Left renal pelvis (tissue), 4 donors: ENCODE results near the gene ZNF865. TPM values are rescaled to one million over a fixed set of nuclear protein-coding genes. Genes with fewer than 3 reads are reported as not detected.

Experiments
- DNase-seq, 4 donors: peaks; one replicate each; pipeline ENCODE4 v3.0.0-alpha.2; 2013; ENCODE audit warnings: low read depth in 4 of 4, low spot score in 3 of 4
- polyA plus RNA-seq, 4 donors: library from polyadenylated mRNA; unstranded; fragments of 120-200 nt; gene quantifications; one replicate each; pipeline ENCODE4 v1.2.1, GENCODE V29; 2013; ENCODE audit not compliant: insufficient read length in 4 of 4

Gene ZNF865
- polyA plus RNA-seq, 4 donors: 6.8 to 13.0 (median 7.9) TPM

DNA sequence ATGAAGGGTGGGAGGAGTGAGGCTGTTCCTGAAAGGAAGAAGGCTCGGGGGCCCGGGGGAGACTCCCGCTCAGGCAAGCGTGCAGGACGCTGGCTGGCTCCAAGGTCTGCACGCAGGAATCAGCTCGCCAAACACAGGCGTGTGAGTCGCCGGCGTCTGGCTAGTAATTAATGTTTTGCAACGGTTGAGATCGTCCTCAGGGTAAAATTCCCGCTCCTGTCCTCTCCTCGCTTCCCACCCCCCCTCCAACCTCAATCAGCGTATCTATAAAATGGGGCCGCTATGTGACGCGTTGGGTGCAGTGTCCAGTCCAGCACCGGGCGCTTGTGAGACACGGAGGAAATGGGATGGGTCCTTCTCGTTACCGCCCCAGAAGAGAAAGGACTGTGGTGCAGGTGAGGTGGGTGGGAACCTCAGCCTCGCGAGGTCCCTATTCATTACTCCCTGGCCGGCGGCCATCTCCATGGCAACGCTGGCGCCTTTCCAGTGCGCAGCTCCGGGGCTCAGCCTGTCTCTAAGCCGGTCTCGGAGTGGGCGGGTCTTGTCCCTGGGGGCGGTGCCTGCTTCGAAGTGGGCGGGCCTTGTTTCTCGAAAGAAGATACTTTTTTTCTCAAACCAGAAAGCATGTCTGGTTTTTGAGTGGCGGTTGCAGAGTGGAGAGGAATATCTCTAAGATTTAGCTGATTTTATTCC lies 18.3 kb upstream of the ZNF865 start:
- DNase-seq: peak in 3 of 4 donors; percentile 91 to 93 (median 92)

DNA sequence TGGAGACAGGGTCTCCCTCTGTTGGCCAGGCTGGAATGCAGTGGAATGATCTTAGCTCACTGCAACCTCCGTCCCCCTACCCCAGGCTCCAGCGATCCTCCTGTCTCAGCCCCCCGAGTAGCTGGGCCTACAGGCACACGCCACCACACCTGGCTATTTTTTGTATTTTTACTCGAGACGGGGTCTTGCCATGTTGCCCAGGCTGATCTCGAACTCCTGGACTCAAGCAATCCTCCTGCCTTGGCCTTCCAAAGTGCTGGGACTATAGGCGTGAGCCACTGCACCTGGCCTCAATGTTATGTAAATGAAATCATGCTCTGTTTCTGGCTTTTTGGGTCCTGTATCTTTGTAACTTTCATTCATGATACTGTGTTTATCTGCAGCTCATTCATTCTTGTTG lies 16.7 kb upstream of the ZNF865 start:
- no peak for DNase-seq

DNA sequence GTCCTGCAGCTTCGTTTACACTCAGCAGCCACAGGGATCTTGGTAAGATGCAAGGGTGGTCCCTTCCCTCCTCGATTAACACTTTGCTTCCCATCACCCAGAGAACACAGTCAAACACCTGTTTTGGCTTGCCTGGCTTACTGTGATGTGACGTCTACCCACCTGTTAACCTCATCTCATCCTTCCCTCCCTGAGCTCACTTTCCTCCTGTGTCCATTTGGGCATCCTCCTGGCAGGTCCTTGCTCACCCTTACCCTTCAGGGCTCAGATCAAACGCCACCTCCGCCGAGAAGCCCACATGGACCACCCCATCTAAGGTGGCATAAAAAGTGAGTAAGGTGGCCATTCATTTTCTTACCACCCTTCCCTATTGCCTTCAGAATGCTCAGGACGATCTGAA lies 15.3 kb upstream of the ZNF865 start:
- no peak for DNase-seq

DNA sequence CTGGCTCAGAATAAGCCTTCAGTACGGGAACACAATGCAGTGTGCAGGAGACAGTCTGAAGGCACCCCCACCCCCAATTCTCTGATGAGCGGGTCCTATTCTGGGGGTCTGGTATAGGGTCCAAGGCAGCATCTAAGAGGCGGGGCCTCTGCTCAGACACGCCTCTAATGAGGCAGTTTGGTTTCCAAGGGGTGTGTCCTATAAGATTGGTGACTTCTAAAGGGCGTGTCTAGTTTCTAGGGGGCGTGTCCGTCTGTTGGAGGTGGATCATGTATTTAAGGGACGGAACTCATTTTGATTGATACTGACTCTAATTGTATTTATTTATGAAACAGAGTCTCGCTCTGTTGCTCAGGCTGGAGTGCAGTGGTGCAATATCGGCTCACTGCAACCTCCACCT lies 14.8 kb upstream of the ZNF865 start:
- DNase-seq: no peak

DNA sequence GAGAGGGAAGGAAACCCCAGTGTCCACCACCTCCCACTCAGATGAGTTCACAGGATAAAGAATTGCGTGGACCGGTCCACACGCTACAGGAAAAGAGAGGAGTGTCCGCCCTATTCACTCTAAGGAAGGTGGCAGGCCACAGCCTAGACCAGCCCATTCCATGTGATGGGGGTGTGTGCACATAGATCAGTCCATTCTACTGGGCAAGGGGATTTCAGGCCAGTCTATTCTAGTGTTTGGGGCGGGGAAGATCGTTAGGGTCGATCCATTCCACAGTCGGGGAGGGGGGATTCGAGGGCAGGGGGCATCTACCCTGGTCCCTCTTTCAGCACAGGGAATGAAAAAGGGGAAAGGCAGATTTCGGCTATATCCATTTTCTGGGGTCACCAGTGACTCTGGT lies 13.9 kb upstream of the ZNF865 start:
- no peak for DNase-seq

DNA sequence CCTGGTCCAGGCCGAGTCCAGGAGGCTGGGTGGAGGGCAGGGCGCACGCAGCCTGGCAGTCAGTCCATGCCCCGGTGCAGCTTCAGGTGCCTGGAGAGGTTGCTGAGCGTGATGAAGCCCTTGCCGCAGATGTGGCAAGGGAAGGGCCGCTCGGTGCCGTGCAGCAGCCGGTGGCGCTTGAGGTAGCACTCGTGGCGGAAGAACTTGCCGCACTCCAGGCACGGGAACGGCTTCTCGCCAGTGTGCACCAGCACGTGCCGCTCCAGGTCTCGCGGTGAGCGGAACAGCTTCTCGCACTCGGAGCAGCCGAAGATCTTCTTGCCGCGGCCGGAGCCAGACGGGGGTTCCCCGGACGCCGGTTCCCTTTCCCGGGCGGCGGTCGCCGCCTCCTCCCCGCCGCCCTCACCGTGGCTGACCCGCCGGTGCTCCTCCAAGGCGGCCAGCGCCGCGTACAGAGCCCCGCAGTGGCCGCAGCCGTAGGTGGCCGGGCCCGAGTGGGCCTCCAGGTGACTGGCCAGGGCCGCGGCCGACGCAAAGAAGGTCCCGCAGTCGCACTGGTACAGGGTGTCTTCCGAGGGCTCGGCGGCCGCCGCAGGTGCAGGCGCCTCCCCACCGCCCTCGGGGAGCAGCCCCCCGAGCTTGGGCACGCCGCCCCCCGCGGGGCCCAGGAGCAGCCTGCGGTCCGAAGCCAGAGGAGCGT lies 12.9 kb upstream of the ZNF865 start:
- DNase-seq: no peak

DNA sequence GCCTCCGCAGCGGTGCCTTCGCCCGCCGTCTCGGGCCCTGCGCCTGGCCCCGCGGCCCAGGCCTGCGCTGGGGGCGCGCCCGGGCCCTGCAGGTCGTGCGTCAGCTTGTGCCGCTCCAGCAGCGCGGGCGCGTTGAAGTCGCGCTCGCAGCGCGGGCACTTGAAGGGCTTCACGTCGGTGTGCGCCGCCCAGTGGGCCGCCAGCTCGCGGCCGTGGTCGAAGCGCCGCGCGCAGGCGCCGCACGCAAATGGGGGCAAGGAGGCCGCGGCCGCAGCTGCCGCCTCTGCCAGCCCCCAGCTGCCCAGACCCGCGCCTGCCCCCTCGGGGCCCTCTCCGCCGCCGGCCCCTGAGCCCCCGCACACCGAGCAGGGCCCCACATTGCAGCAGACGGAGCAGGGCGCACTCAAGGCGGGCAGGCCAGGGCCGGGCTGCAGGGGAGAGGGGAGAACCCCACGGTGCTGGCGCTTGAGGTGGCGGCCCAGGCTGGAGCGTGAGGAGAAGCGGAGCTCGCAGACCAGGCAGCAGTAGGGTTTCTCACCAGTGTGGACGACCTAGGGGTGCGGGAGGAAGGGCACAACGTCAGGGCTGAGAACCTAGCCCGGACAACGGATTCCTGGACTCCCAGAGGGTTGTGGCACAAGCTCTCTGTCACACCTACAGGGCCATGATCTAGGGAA lies 12.2 kb upstream of the ZNF865 start:
- no peak for DNase-seq

DNA sequence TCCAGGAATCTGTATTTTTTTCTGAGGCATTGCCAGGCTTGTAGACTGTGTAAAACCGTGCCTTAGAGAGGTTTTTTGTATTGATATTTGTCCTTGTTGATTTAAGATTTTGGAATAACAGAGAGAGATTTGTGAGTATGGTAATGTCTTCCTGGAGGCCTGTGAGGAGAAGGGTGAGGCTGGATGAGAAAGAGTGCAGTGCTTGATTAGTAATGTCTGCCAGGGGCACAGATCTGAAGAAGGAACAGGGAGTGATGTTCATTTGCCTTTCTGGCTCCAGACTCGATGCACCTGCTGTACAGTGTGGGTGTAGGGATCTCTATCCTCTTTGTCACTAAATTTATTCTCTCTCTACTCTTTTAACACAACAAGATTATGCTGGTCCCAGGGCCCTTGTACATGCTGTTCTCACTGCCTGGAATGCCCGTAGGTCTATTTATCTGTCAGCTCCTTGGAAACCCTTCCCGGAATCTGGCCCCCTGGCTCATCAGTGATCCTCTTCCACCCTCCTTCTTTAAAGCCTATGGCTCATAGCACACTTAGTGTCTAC lies 10.4 kb upstream of the ZNF865 start:
- DNase-seq: no peak

DNA sequence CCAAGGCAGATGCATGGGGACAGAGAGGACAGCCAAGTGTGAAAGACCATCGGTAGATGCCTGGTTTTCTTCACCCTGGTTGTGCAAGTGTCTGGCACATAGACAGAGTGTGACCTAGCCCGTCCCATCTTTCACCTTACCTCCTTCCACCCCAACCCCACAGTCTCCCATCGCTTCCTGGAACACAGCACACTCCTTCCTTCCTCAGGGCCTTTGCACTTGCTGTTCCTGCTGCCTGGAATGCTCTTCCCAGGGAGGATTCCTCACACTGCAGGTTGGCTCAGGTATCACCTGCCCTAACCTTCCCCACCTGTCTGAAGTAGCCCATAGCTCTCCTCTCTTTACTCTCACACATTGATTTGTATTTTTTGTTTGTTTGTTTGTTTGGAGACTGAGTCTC lies 9.1 kb upstream of the ZNF865 start:
- no peak for DNase-seq

DNA sequence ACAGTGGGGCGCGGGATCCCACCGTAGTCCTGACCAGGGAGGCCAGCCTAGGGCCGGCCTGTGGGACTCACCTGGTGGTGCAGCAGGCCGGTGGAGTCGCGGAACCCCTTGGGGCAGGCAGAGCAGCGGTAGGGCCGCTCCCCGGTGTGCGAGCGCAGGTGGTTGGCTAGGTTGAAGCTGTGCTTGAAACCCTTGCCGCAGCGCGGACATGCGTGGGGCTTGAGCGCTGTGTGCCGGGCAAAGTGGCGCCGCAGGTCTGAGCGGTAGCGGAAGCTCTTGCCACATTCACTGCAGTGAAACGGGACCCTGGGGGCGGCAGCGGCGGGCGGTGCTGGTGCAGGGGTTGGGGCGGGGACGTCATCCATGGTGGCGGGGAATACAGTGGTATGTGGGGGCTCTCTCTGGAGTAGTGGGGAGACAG lies 7.9 kb upstream of the ZNF865 start:
- DNase-seq: no peak

DNA sequence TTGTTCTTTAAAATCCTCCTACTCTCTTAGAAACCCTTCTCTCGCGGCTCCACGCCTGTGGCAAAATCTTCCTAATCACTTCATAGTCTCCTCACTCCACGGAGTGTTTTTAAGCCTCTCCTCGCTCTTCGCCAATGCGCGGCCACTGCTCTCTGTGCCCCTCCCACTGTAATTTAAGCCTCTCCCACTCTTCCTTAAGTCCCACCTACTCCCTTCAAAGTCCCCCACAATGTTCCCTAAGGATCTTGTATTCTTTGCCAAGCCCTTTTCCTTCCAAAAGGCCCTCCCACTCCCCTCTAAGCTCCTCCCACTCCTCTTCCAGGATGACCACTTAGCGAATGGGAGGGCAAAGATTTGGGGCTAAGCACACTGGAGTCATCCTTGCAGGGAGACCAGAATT lies 7.4 kb upstream of the ZNF865 start:
- DNase-seq: no peak

DNA sequence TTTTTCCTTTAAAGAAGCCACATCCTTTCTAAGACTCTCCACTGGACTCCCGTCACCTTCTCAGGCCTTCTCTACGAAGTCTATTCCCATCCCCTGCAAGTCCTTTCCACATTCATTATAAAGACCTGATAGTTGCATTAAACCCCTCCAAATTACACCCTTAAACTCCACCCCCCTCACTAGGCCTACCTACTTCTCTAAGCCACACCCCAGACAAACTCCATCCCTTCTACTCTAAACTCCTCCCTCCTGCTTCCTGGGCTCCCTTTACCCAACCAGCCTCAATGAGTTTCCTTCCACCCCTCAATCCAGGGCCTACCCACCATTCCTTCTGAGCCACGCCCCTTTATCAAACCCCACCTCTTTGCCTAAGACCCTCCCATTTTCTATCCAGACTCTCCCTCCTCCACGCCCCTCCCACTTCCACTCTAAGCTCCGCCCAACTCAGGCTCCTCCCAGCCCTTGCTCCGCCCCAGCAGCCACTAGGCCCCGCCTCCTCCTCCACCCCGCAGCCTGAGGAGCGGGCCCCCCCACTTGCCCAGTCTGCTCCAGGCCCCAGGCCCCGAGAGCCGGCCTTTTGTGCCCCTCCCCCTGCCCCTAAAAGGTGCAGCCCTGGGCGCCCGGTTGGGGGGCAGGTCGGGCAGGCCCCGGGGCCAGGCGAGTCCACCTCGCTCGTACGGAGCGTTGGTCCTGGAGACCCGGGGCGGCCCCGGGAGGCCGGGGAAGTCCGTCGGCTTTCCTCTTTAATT lies 6.6 kb upstream of the ZNF865 start:
- peak in 2 of 4 donors; percentile 82 to 84 for DNase-seq

DNA sequence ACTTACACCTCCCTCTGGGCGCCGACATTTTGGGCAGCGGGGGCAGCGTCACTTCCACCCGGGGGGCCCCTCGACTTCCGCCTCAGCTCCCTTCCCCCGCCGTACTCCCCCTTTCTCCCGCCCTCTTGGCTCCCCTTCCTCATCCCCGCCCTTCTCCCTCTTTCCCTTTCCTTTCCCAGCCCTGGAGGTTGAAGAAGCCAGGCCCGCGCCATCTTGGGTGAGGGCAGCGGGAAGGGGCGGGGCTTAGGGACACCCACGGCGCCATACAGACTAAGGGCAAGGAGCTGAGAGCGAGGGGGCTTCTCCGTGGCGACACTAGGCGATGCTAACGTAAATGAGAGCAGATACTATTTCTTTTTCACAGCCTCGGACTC lies 6.0 kb upstream of the ZNF865 start, which contains the start of gene FIZ1:
Gene FIZ1 (minus strand): TSS at position 50 of the 374 bp plus-strand sequence. CDS start 1,652 bp downstream, outside the sequence.
- peak; percentile 99 to 100 (median 99) for DNase-seq

DNA sequence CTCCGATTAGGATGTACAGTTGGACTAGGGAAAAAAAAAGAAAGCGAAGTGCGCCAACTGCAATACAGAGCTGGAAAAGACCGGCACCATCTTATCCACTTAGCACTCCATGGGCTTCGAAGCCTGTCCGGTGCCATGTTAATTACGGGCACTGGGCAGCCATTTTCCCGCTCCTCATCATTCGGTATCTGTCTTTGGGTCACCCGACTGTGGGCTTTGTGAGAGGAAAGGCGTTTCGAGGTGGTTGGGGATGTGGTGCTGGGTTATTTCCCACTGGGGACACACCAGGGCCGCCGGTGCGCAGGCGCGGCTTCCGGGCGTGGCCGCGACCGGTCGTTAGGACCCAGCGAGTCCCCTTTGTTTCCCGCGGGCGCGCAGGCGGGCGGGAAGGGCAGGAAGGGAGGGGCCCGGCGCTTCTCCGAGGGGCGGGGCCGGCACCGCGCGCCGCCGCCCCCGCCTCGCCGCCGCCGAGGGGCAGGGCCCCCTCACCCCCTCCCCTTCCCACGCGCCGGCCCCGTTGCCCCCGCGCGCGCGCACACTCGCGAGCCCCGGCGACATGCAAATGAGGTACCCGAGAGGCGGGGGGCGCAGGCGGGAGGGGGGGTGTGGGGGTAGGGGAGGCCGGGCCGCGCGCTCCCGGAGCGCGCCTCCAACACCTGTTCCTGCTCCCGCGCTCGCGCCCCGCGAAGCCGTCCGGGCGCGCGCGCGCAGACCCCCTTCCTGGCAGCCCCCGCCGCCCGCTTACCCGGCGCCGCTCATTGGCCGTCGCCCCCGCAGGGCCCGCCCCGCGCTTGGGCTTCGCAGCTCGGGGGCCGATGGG lies 5.4 kb upstream of the ZNF865 start, which contains the start of gene ZNF524:
Gene ZNF524 (plus strand): TSS at position 447 of the 820 bp plus-strand sequence. CDS start 1,825 bp downstream, outside the sequence.
- DNase-seq: peak; percentile 89 to 99 (median 92)

DNA sequence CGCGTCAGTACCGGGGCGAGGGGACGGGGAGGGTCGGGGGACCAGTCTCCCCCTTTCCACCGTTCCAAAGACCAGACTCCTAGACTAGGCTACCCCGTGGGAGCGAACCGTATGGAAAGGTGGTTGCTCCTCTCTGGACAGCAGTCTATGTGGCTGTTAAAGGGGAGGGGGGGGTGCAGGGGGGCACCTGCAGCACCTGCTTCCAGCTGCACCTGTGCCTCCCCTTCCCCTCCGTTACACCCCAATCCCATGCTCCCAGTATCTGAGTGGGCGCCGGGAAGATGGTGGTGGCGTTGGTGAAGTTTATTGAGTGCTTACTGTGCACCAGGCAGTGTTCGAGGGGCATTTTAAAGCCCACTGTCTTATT lies 4.8 kb upstream of the ZNF865 start:
- DNase-seq: no peak

DNA sequence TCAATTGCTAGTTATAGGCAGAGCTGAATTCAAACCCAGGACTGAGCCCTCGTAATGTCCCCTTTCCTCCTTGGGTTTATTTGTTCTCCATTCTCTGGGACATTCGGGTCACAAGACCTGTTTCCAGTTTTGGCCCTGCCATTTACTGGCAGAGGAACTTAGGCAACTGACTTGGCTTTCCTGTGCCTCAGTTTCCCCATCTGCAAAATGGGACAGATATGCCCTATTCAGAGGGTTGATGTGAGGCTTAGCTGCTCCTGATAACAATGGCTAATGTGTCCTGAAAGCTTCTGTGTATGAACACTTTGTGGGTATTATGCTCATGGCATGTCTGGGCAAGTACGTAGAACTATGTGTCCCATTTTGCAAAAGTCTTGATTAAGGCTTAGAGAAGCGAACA lies 4.4 kb upstream of the ZNF865 start:
- DNase-seq: no peak

DNA sequence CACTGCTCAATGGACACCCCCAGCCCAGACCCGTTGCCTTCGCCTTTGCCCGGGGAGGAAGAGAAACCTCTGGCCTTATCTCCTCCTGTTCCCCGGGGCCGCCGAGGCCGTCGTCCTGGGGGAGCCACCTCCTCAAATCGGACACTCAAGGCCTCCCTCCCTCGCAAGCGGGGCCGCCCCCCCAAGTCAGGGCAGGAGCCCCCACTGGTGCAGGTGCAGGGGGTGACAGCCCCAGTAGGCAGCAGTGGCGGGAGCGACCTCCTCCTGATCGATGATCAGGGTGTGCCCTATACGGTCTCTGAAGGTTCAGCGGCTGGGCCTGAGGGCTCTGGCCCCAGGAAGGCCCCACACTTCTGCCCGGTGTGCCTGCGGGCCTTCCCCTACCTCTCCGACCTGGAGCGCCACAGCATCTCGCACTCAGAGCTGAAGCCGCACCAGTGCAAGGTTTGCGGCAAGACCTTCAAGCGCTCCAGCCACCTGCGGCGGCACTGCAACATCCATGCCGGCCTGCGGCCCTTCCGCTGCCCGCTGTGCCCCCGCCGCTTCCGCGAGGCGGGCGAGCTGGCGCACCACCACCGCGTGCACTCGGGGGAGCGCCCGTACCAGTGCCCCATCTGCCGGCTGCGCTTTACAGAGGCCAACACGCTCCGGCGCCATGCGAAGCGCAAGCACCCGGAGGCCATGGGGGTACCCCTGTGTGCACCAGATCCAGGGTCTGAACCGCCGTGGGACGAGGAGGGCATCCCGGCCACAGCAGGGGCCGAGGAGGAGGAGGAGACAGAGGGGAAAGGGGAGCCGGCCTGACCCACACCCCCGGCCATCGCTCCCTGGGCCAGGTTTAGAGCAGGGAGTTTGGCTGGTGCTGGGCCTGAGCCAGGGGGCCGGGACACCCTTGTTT lies 3.1 kb upstream of the ZNF865 start:
- DNase-seq: no peak

DNA sequence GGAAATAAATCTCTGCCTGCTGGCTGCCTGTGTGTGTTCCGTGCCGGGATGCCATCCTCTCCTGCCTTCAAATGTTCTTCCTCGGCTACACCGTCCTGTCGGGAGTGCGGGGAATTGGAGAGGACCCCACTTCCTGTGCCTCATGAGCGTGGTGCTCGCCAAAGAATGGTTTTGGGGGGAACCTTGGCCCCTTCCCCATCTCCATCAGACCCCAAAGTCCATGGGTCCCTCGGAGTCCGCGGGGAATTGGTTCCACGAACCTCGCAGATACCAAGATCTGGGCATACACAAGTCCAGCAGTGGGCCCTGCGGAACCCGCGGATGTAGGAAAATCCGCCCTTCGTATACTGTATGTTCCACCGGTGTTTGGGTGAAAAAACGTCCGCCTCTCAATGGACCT lies 2.3 kb upstream of the ZNF865 start:
- DNase-seq: no peak
